ENCODE measurements around the gene PAQR4.

- no peak for TF ChIP-seq CTCF (IDR thresholded peaks at IDR 0.05)
- no peak for TF ChIP-seq ZFP36 (IDR thresholded peaks at IDR 0.05; ENCODE audit: borderline replicate concordance, partially characterized antibody)
- TF ChIP-seq CHD4 (IDR thresholded peaks at IDR 0.05; ENCODE audit: borderline replicate concordance): no peak
- TF ChIP-seq RCOR1 (IDR thresholded peaks at IDR 0.05; ENCODE audit: low read depth, low read length): no peak
- TF ChIP-seq KDM1A (IDR thresholded peaks at IDR 0.05; ENCODE audit: low read depth): no peak
- TF ChIP-seq MAZ (IDR thresholded peaks at IDR 0.05; ENCODE audit: borderline replicate concordance, low read depth, low read length): no peak
- no peak for TF ChIP-seq HDAC2 (IDR thresholded peaks at IDR 0.05)
- no peak for TF ChIP-seq REST (IDR thresholded peaks at IDR 0.05)
- TF ChIP-seq MAX (IDR thresholded peaks at IDR 0.05): no peak
- no peak for TF ChIP-seq POLR2A (IDR thresholded peaks at IDR 0.05; ENCODE audit: low read length)
- no peak for TF ChIP-seq RAD21 (conservative IDR thresholded peaks at IDR 0.05 in 1 of 2, IDR thresholded peaks at IDR 0.05 in 1 of 2)
Measured at GRCh38 chr16:2967211-2967631, 1.9 kb upstream of the PAQR4 start.
